CD4-positive, alpha-beta T cell treated with Interleukin-6 at 100 ng/mL for 8 hours (primary cell): Measurements from ENCODE around the gene GNE.
A peak's percentile ranks its signal among the peaks of the same experiment; 100 is the strongest.
"Not testable (repeated sequence)": the region's sequence is repeated elsewhere in the genome, so short reads cannot be mapped to it uniquely, and the experiment has no call there.

Source experiments
- DNase-seq: peaks from one replicate; pipeline ENCODE4 v3.0.0-alpha.2; 2020; ENCODE audit warnings: mixed read lengths, low spot score

The GNE gene

GRCh38 chr9:36258208-36258995 lies at the start of gene GNE:
Gene GNE, minus strand, starts transcription at chr9:36258448. Its CDS starts 9,093 bp downstream, at chr9:36249355.
- peak; percentile 95 for DNase-seq

GRCh38 chr9:36306471-36307306 lies 48.4 kb upstream of the GNE start:
- no peak for DNase-seq

GRCh38 chr9:36304366-36304765 lies 46.1 kb upstream of the GNE start:
- DNase-seq: not testable (repeated sequence)

- DNase-seq: no peak
These were observed 43.0 kb upstream of the GNE start for GRCh38 chr9:36301227-36301626.

- no peak for DNase-seq
These were observed 40.3 kb upstream of the GNE start for GRCh38 chr9:36298566-36298965.

GRCh38 chr9:36297798-36298197 lies 39.5 kb upstream of the GNE start:
- no peak for DNase-seq

GRCh38 chr9:36294996-36295395 lies 36.7 kb upstream of the GNE start:
- DNase-seq: not testable (repeated sequence)

- DNase-seq: no peak
These were observed 35.7 kb upstream of the GNE start for GRCh38 chr9:36293918-36294317.

GRCh38 chr9:36293171-36293570 lies 34.9 kb upstream of the GNE start:
- DNase-seq: no peak

GRCh38 chr9:36292641-36293040 lies 34.4 kb upstream of the GNE start:
- DNase-seq: no peak

GRCh38 chr9:36290996-36291395 lies 32.7 kb upstream of the GNE start:
- DNase-seq: no peak

- DNase-seq: no peak
These were observed 31.7 kb upstream of the GNE start for GRCh38 chr9:36289836-36290435.

- no peak for DNase-seq
These were observed 29.8 kb upstream of the GNE start for GRCh38 chr9:36288070-36288469.

GRCh38 chr9:36286388-36286787 lies 28.1 kb upstream of the GNE start:
- DNase-seq: no peak

GRCh38 chr9:36284226-36284625 lies 26.0 kb upstream of the GNE start:
- no peak for DNase-seq

- no peak for DNase-seq
These were observed 24.0 kb upstream of the GNE start for GRCh38 chr9:36282275-36282674.

GRCh38 chr9:36280989-36281388 lies 22.7 kb upstream of the GNE start:
- no peak for DNase-seq

- DNase-seq: no peak
These were observed 20.0 kb upstream of the GNE start for GRCh38 chr9:36278243-36278642.

GRCh38 chr9:36276781-36277181 lies 18.5 kb upstream of the GNE start:
- DNase-seq: no peak

- no peak for DNase-seq
These were observed 18.0 kb upstream of the GNE start for GRCh38 chr9:36276254-36276653.

GRCh38 chr9:36275060-36275459 lies 16.8 kb upstream of the GNE start:
- DNase-seq: no peak

GRCh38 chr9:36273354-36273753 lies 15.1 kb upstream of the GNE start:
- not testable (repeated sequence) for DNase-seq

- DNase-seq: no peak
These were observed 9.8 kb upstream of the GNE start for GRCh38 chr9:36268007-36268427.
